Endodermal cell (in vitro differentiated cells): Measurements from ENCODE around the gene NF1. TPM values are rescaled to one million over a fixed set of nuclear protein-coding genes. Genes with fewer than 3 reads are reported as not detected.

Experiments used
- DNase-seq: peaks from one replicate; pipeline ENCODE4 v3.0.0-alpha.2; 2017
- H3K27ac ChIP-seq: 2 replicates; pipeline ENCODE4 v1.5.1; 2013; ENCODE audit warnings: mild to moderate bottlenecking, low read depth, low read length, moderate library complexity
- H3K27me3 ChIP-seq: 2 replicates; pipeline ENCODE4 v1.6.1; 2013; ENCODE audit warnings: mild to moderate bottlenecking, low read length, moderate library complexity; ENCODE audit not compliant: insufficient read depth, control insufficient read depth, poor library complexity, severe bottlenecking
- H3K36me3 ChIP-seq: 2 replicates; pipeline ENCODE4 v1.7.0; 2013; ENCODE audit warnings: mild to moderate bottlenecking, low read length, moderate library complexity; ENCODE audit not compliant: control insufficient read depth, insufficient read depth
- H3K4me1 ChIP-seq: one replicate; pipeline ENCODE4 v1.7.0; 2013; ENCODE audit warnings: low read length; ENCODE audit not compliant: control insufficient read depth, insufficient read depth
- H3K4me3 ChIP-seq: 2 replicates; pipeline ENCODE4 v1.5.1; 2013; ENCODE audit warnings: mild to moderate bottlenecking, low read length, moderate library complexity
- H3K9ac ChIP-seq: 2 replicates; pipeline ENCODE4 v1.6.1; 2013; ENCODE audit warnings: mild to moderate bottlenecking, low read length, moderate library complexity; ENCODE audit not compliant: poor library complexity, severe bottlenecking; ENCODE audit errors: extremely low read depth
- H3K9me3 ChIP-seq: 2 replicates; pipeline ENCODE4 v1.6.1; 2013; ENCODE audit warnings: mild to moderate bottlenecking, low read length, moderate library complexity; ENCODE audit not compliant: control insufficient read depth
- H3K27ac Mint-ChIP-seq: 2 replicates; pipeline ENCODE4 v1.8.0; 2020; ENCODE audit warnings: mixed read lengths
- H3K27me3 Mint-ChIP-seq: 2 replicates; pipeline ENCODE4 v1.8.0; 2021; ENCODE audit warnings: mild to moderate bottlenecking, mixed read lengths; ENCODE audit not compliant: insufficient read depth
- H3K36me3 Mint-ChIP-seq: 2 replicates; pipeline ENCODE4 v1.8.0; 2020; ENCODE audit warnings: low read depth, mixed read lengths
- H3K4me1 Mint-ChIP-seq: 2 replicates; pipeline ENCODE4 v1.8.0; 2020; ENCODE audit warnings: mixed read lengths
- H3K4me3 Mint-ChIP-seq: 2 replicates; pipeline ENCODE4 v1.8.0; 2020; ENCODE audit warnings: mild to moderate bottlenecking, moderate library complexity, mixed read lengths
- H3K9me3 Mint-ChIP-seq: 2 replicates; pipeline ENCODE4 v1.8.0; 2020; ENCODE audit warnings: mild to moderate bottlenecking, mixed read lengths
- CTCF ChIP-seq: fragments of 200-600 bp; sonication (generic); conservative IDR thresholded peaks from 2 replicates; pipeline ENCODE4 v1.5.0; 2021; ENCODE audit warnings: antibody characterized with exemption, mild to moderate bottlenecking
- WGBS, 2 experiments: methylation state at CpG; one replicate each; pipeline versions ENCODE4 v1.1.5 to v1.1.7; 2013; ENCODE audit warnings: missing lambda C conversion rate in 2 of 2, mixed read lengths in 1 of 2; ENCODE audit not compliant: insufficient coverage in 1 of 2, insufficient read length in 1 of 2; 5-methylcytosine and 5-hydroxymethylcytosine counted together
- total RNA-seq, 2 donors: library from RNA; stranded (reverse); fragmentation: NEBNext Ultra II Directional in 1 of 2; extraction: Animal tissue kit (Norgen Biotek cat#: 25700) in 1 of 2; gene quantifications; 2 replicates in 1 of 2; 3 replicates in 1 of 2; pipeline ENCODE4 v1.2.1, GENCODE V29; 2021

Gene NF1
- total RNA-seq, 2 donors from 2014 or later = 61.9 to 69.3 TPM

- Mint-ChIP-seq H3K4me1 (peaks cover 1% of the 10 kb centered on the region), H3K27me3 (no peaks in the 10 kb centered on the region), H3K36me3 (peaks cover 35% of the 10 kb centered on the region), H3K9me3 (no peaks in the 10 kb centered on the region), H3K27ac (no peak overlapping the region), H3K4me3 (no peak overlapping the region)
- no peaks in the 10 kb centered on the region for H3K9me3 ChIP-seq
- no peak for TF ChIP-seq CTCF
- H3K27ac ChIP-seq = no peak overlapping the region
- H3K4me3 ChIP-seq = no peak overlapping the region
- no peaks in the 10 kb centered on the region for H3K27me3 ChIP-seq
- no peak for DNase-seq
- H3K36me3 ChIP-seq = peaks cover 67% of the 10 kb centered on the region
- no CpG with 5 or more reads among the region's 1 CpG for WGBS, 2 experiments
- no peak overlapping the region for H3K9ac ChIP-seq
- no peaks in the 10 kb centered on the region for H3K4me1 ChIP-seq
Measured at GRCh38 chr17:31251105-31251969, 156.6 kb downstream of the NF1 start.

GRCh38 chr17:31251970-31252328, 157.2 kb downstream of the NF1 start:
- Histone ChIP-seq H3K9ac (no peak overlapping the region), H3K27ac (no peak overlapping the region), H3K36me3 (peaks cover 62% of the 10 kb centered on the region), H3K9me3 (no peaks in the 10 kb centered on the region), H3K4me3 (no peak overlapping the region), H3K27me3 (no peaks in the 10 kb centered on the region), H3K4me1 (no peaks in the 10 kb centered on the region)
- H3K9me3 Mint-ChIP-seq = no peaks in the 10 kb centered on the region
- no peak overlapping the region for H3K27ac Mint-ChIP-seq
- no peak for TF ChIP-seq CTCF
- H3K36me3 Mint-ChIP-seq = peaks cover 30% of the 10 kb centered on the region
- H3K27me3 Mint-ChIP-seq = no peaks in the 10 kb centered on the region
- no peak for DNase-seq
- H3K4me3 Mint-ChIP-seq = no peak overlapping the region
- H3K4me1 Mint-ChIP-seq = peaks cover 1% of the 10 kb centered on the region

- H3K4me3 Mint-ChIP-seq = no peak overlapping the region
Measured at GRCh38 chr17:31252741-31253140, 158.0 kb downstream of the NF1 start.

More at GRCh38 chr17:31252741-31253140, 158.0 kb downstream of the NF1 start:
- peaks cover 24% of the 10 kb centered on the region for H3K36me3 Mint-ChIP-seq
- H3K9me3 Mint-ChIP-seq = no peaks in the 10 kb centered on the region
- 100% methylated on average over 1 of the region's 1 CpG; no CpG with 5 or more reads in 1 of the 2 experiments for WGBS, 2 experiments
- H3K27ac ChIP-seq = no peak overlapping the region
- no peak overlapping the region for H3K27ac Mint-ChIP-seq
- no peak overlapping the region for H3K4me3 ChIP-seq
- no peaks in the 10 kb centered on the region for H3K27me3 Mint-ChIP-seq
- H3K4me1 ChIP-seq = no peaks in the 10 kb centered on the region
- no peaks in the 10 kb centered on the region for H3K9me3 ChIP-seq
- H3K4me1 Mint-ChIP-seq = peaks cover 1% of the 10 kb centered on the region
- no peak overlapping the region for H3K9ac ChIP-seq
- no peak for DNase-seq
- no peaks in the 10 kb centered on the region for H3K27me3 ChIP-seq
- peaks cover 56% of the 10 kb centered on the region for H3K36me3 ChIP-seq
- no peak for TF ChIP-seq CTCF
